ENCODE measurements around the gene LPAR1.
"Not testable (repeated sequence)": the region's sequence is repeated elsewhere in the genome, so short reads cannot be mapped to it uniquely, and the experiment has no call there.

The LPAR1 gene, protein sequence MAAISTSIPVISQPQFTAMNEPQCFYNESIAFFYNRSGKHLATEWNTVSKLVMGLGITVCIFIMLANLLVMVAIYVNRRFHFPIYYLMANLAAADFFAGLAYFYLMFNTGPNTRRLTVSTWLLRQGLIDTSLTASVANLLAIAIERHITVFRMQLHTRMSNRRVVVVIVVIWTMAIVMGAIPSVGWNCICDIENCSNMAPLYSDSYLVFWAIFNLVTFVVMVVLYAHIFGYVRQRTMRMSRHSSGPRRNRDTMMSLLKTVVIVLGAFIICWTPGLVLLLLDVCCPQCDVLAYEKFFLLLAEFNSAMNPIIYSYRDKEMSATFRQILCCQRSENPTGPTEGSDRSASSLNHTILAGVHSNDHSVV
- 13.0 to 47.1 (median 24.0) reads per million in 18 experiments for total RNA-seq

DNA sequence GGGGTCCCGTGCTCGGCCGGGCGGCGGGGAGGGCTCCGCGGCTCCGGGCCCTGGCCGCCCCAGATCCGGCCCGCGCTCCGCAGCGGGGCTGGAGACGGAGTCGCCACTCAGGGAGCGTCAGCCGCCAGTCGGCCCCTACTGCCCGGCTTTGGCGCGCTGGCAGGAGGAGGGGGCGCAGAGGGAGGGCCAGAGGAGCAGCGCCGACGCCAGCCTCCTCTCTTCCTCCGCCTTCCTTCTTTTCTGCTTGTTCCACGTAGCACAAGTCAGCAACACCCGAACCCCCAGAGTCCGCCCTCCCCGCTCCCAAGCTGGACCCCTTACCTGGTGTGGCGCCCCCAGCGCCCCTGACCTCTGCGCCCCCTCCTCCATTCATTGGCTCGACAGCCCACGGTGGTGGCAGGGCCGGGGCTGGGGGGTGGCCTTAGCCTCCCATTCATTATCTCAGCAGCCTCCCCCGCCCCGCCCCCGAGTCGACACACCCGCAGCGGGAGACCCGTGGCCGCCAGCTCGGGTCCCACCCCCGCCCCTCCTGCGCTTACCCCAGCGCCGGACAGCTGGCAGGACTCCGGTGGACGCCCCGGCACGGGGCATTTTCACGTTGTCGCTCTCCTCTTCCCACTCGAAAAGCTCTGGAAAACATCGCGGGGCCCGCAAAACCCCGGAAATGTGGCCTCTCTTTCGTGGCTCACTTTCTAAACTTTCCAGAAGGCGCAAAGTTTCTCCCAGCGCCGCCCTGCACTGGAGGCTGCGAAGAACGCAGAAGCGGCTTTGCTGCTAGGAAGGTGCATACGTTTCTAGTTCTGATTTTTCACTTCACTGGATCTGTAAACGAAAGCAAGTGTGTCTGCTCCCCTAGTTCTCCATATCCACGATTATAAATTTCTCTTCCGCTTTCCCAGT, at the start of gene LPAR1:
Gene LPAR1 (minus strand): TSS at position 140 of the 900 bp plus-strand sequence. CDS start 66,353 bp downstream, outside the sequence.
- peak; percentile 39 to 54 for DNase-seq

DNA sequence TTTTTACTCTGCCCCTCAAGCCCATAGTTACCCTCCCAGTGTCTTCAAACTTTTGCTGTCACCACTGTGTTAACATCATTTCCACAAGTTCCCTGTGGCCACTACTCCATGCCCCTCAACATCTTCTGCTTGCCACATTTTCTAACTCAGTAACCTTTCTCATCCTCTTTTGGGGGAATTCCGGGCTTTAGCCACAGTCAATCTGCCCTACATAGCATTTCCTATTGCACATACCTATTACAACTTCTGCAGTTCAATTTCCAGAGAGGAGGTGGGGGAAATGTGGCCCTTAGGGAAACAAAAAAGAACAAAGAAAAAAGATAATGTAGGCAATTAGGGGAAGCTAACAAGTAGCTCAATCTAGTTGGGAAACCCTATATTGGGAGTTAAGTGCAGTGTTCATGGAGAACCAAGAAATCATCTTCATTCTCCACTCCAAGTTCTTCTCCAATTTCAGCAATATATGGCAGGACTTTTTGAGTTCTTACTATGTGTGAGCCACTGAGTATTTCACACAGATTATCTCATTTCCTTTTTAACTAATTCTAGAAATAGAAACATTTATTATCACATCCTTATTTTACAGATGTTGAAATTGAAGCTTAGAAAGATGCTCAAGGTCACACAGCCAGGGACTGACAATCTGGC, 40.2 kb upstream of the LPAR1 start:
- DNase-seq: peak; percentile 84 to 89

DNA sequence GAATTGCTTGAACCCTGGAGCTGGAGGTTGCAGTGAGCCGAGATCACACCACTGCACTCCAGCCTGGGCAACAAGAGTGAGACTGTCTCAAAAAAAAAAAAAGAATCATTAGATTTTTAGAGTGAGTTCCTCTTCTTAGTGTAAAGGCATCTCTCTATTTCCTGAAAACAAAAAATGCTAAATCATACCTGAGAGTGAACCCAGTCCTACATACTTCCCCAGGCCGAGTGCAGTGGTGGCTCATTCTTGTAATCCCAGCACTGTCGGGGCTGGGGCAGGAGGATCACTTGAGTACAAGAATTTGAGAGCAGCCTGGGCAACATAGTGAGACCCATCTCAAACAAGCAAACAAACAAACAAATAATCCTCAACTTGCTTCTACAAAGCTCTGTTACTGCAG, 38.2 kb upstream of the LPAR1 start:
- DNase-seq: peak; percentile 49 to 67

DNA sequence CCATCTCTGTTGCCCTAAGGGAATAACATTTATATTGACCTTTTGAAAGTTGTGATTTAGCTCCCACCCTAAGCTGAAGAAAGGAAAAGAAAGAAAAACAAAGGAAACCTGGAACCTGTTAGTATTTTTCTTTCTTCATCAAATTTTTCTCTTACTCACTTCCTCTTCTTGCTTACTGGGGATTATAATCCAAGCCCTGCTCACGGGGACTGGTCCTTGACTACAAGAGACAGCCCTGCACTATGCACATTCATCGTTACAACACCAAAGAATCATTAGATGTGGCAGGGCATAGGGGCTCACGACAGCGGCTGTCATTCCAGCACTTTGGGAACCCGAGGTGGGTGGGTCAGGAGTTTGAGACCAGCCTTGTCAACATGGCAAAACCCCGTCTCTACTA, 37.8 kb upstream of the LPAR1 start:
- DNase-seq: peak; percentile 27 to 43

DNA sequence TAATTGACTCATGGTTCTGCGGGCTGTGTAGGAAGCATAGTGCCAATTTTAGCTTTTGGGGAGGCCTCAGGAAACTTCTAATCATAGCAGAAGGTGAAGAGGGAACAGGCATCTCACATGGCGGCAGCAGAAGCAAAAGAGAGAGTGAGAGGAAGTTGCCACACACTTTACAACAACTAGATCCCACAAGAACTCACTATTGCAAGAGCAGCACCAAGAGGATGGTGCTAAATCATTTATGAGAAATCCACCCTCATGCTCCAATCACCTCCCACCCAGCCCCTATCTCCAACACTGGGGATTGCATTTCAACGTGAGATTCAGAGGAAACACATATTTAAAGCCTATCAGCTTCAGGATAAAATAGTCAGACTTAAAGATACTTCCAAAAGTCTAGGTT, 36.1 kb upstream of the LPAR1 start:
- DNase-seq: peak; percentile 78 to 80

DNA sequence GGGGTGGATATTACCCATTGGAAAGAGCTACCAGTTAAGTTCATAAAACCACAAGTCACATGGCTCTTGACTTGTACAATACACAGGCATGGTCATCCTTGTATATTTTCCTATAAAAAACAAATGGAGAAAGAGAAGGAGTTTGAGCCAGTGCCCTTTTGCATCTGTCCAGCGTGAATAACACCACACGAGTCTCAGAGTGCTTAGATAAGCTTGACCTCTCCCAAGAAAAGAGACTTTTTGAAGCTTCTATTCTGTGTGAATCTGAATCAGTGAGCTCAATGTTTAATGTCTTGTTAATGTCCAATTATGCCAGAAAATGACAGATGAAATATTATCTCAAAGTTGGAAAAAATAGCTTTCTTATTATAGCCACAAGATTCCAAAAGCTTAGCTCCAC, 30.9 kb upstream of the LPAR1 start:
- no peak for DNase-seq

DNA sequence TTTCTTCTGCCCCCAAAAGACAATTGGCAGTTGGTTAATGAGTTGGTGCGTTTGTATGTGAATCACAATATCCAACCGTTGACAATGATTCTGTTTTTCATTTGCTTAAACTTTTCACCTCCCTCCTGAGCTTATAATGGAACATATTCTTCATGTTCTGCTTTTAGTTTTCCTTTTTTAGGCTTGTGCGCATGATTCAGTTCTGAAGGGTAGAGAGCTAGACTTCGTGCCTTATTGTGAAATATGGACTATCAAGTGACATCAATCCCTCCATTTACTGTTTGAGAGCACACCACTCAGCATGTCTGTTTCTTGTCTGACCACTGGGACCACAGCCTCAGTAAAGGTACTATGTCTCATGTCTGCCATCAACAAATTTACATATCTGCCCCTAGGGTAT, 30.5 kb upstream of the LPAR1 start:
- peak; percentile 68 to 90 for DNase-seq

DNA sequence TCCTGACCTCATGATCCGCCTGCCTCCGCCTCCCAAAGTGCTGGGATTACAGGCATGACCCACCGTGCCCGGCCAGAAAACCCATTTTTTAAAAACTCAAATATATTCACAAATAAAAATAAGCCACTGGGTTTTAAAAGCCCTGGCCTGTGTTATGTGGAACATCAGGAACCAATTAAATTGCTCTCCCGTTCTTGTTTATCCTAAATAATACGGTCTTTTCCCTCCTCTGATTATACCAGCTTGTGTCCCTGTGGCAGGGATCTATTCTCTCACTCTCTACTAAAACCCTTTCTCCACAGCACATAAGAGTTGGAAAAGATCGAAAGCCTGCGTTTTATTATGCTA, 30.1 kb upstream of the LPAR1 start:
- DNase-seq: no peak

DNA sequence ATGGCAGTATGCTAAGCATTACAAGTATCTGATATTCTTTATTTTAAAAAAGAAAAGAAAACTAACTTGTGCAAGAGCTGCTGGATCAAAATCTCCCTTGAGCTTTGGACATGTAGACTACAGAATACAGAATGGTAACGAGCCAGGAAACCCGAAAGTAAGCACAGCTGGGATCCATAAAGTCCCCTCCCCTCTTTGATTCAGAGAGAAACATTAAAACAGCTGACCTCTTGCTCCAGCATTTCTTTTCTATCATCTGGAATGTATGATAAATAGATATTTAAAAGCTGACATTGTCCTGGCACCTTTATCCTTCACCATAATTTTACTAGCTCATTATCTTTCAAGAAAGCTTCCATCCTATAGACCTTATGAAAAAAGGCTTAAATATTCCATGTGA, 28.2 kb upstream of the LPAR1 start:
- DNase-seq: no peak

DNA sequence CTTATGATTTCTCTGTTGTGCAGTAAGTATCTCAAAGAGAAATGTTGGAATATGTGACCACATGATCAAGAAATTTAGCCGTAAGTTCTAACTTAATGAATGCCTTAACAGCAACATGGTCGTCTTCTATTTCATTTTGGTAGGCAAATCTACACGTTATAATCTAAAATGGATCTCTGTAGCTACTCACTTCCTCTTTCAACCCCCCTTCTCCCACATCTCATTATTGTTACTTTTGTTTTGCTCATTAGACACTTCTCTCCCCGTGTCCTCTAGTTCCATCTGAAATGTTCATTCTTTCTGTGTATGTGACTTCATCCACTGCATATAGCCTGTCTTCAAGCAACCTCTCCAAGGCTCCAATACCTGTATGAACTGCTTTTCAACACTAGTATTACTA, 27.1 kb upstream of the LPAR1 start:
- DNase-seq: peak in 1 of 2 donors; percentile 37

DNA sequence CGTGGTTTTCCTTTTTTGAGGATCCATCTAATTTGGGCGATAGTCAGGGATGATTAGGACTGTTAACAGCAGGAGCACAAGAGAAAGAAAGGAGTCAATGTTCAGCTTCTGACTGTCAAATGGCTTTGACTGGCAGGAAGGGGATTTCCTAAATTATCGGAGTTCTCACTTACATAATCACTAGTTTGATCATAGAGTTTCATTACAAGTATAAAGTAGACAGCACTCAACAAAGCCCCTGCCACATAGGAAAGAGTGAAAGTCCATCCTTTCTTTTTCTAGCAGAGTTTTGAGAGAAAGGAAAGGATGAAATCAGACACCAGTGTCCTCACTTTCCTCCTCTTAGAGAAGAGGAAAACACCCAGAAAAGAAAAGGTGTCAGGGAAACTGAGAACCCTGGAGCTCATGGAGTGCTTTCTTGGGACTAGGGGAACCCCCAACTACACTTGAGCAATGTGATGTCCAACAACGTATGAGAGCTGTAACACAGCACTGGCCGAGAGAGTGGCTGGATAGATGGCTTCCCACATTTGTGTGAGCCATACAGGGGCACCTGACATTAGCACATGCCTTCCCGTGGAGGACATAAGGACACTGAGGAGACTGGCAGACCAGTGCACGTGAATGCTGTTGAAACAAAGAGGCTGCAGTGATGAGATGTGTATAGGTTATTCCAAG, 26.0 kb upstream of the LPAR1 start:
- DNase-seq: no peak

DNA sequence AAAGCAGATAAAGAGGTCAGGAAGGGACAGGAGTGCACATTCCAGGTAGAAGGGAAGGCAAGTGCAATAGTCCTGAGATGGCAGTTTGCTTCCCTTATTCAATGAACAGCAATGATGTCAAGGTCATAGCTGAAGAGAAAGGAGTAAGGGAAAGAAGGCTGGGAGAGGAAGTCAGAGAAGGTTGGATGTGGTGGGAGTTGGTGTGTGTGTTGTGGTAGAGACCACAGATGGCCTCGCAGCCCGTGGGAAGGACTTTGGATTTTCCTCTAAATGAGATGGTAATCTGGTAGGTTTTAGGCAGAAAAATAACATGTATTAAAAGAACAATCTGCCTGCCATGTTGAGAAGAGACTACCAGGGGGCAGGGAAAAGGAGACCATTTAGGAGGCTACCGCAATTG, 25.1 kb upstream of the LPAR1 start:
- peak in 1 of 2 donors; percentile 30 for DNase-seq

DNA sequence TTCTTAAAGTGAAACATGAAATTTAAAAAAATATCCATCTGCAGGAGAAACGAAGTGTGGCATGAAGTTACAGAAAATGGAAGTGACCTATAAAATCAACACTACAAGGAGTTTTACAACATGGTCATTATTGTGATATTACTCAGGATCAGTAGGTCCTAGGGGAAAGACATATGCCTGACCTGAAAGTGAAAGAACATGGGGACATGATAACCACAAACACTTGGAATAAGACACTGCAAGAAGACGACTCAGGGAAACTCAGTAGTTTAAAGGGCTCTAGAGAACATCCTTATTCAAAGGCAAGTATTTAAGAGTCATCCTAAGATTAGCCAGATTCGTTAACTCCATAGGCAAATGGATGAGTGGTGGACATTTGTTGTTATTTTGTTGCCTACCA, 19.9 kb upstream of the LPAR1 start:
- no peak for DNase-seq

DNA sequence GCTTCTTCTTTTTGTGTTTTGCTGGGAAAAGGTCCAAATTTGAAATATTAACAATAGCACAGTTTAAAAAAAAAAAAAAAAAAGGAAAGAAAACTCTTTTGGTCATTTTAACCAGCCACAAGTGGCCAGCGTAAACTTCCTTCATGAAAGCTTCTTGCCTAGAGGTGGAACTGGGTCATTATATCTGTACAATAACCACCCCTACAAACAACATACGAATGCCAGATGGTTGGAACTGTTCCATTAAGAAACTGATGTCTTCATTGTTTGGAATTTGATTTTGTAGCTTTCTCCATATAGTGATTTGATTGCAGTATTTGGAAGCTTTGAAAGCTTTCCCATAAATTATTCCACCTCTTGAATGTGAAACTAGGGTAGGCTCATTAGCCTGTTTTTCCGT, 18.3 kb upstream of the LPAR1 start:
- no peak for DNase-seq

DNA sequence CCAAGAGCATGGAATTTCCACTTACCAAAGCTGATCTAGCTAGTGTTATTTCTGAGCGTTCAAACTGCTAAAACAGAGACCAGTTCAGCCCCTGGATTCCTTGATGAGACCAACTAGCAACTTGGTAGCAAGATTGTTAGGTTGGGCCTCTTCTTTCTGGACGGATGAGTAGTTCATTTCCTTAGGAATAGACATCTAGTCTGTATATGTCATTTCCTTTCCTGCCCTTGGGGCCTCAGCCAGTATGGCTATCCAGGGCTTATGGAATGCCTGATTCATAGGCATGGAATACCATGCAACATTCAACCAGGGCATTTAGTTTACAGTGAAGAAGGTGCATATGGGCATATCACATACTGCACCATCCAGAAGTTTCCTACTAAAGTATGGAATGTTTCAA, 14.5 kb upstream of the LPAR1 start:
- DNase-seq: no peak

DNA sequence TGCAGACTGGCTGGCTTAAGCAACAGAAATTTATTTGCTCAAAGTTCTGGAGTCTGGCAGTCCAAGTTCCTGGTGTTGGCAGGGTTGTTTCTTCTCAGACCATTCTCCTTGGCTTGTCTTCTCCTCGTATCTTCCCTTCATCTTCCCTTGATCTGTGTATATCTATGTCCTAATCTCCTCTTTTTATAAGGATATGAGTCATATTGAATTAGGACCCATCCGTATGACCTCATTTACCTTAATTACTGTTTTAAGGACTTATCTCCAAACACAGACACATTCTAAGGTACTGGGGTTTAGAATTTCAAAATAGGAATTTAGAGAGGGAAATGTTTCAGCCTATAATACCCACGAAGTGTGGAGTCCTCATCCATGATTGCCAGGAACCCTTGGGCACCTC, 13.1 kb upstream of the LPAR1 start:
- no peak for DNase-seq

DNA sequence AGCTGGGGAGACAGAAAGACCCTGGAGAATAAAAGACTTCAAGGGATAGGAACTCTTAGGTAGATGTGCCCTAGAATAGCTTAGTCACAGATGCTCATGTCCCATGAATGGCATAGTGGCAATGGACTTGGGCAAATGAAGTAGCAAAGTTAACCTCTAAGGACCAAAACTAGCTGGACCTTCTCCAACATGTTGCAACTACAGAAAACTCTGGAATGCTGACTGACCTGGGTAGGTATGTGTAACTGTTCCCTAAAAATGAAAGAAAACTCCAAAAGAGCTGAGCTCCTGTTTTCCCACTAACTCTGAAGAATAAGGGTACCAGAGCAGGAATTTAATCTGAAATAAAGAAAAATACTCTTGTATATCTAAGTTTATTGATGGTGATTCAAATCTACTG, 12.5 kb upstream of the LPAR1 start:
- no peak for DNase-seq

DNA sequence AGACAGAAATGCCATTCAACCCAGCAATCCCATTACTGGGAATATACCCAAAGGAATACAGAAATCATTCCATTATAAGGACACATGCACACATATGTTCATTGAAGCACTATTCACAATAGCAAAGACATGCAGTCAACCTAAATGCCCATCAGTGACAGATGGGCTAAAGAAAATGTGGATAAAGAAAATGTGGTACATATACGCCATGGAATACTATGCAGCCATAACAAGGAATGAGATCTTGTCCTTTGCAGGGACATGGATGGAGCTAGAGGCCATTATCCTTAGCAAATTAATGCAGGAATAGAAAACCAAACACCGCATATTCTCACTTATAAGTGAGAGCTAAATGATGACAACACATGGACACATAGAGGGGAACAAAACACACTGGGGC, 9.0 kb upstream of the LPAR1 start:
- DNase-seq: not testable (repeated sequence)

DNA sequence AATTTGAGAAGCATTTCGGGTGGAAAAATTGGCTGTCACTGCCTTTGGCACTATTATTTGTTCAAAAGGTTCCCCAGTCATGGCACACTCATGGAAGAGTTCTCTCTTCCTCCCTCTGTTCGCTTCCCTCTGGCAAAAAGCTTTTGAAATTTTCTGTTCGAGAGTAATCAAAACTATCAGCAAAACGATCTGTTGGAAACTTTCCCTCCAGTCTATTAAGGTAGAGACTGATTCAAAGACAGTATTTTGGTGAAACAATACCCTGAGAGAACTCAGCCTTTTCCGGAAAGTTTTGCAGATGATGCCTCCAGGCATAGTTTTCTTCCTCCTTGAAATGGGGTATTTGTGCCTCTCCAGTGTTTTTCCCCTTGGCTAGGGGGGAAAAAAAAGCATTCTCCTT, 3.6 kb upstream of the LPAR1 start:
- no peak for DNase-seq

DNA sequence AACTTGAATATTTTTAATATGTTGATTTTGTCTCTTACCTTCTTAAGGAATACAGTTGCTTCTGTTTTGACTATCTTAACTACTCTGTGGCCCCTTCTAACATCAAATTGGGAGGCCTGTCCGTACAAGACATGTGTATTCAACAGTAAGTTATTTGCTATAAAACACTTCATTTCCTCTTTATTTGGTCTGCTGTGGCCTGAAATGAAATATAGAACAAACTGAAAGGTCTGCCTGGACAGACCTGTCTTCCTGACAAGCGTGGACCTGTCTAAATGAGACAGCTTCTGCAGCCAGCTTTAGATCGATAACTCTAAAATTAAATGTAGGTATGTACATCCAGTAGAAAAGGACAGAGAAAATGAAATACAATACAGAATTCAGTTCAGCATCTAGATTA, 2.2 kb upstream of the LPAR1 start:
- DNase-seq: no peak

DNA sequence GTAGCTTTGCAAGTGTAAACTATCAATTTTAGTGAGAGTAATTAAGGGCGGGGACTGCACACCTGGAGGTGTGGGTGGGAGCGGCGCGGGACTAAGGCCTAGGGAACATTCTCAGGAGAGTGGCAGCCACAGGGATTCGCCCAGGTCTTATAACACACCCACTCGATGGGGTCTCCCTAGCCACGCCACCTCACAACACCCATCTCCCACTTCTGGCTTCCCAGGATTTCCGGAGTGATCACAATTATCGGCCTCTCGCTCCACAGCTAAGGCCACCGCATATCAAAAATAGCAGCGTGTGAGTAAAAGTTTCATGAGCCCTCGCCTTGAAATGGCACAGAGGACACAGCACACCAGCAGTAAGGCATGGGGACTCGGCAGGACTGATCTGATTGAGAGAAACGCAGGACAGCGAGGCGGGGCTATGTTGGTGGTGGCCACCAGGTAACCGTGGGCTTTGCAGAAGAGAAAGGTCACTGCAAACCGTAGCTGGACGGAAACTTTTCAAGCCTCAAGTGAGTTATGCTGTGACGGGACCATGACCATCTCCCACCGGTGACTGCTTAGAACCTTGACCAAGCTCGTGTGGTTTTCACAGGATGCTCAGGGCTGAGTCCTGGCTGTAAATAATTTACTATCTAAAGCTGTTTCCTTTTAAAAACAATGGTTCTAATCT, 1.1 kb upstream of the LPAR1 start:
- no peak for DNase-seq

DNA sequence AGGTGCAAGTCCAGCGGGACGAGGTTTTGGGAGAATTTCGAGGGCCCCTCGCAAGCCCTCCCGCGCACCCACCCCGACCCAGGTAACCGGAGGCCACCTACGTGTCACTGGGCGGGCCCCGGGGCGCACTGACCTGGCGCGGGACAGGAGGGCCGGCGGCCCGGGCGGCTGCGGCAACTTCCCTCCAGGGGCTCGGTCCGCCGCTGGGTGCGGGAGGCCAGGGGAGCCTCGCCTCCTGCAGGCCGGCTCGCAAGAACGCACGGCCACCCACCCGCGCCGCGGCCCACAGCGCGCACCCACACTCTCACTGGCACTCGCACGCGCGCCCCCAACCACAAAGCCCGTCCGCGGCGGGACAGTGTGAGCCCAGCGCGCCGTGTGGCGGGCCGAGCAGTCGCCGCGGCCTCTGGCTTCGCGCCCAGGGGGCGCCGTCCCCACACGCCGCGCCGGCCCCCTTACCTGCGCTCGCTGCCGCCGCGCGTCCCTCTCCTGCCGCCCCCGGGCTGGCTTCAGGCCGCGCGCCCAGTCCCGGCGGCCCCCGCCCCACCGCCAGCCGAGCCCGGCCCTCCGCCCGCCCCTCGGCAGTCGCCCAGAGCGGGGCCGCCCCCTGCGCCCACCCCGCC, 451 bp downstream of the LPAR1 start:
- DNase-seq: peak; percentile 31 to 54
